NT2/D1 (cell line): ENCODE results near the gene KRTCAP3.

Experiments
- YY1 ChIP-seq: IDR thresholded peaks from 2 replicates; pipeline ENCODE4 v1.6.1; 2011; ENCODE audit not compliant: insufficient read length, insufficient read depth
- ZNF274 ChIP-seq: IDR thresholded peaks from 2 replicates; pipeline ENCODE4 v1.6.1; 2011; ENCODE audit warnings: mild to moderate bottlenecking, low read depth, low read length

- TF ChIP-seq ZNF274 = no peak
- TF ChIP-seq YY1 = no peak
Observed at GRCh38 chr2:27464443-27464842, 22.3 kb downstream of the KRTCAP3 start.
